DMS114 treated with DMSO at 0.1 percent for 48 hours (cell line): Measurements from ENCODE around the gene SAMD13.

Experiments used
- DNase-seq: peaks from one replicate; lab custom pipeline; 2025; ENCODE audit not compliant: unreplicated experiment; lab: John Stamatoyannopoulos, UW

The SAMD13 gene

GRCh38 chr1:84370266-84370665 is 68.8 kb downstream of the SAMD13 start:
- DNase-seq, result no peak

DNA sequence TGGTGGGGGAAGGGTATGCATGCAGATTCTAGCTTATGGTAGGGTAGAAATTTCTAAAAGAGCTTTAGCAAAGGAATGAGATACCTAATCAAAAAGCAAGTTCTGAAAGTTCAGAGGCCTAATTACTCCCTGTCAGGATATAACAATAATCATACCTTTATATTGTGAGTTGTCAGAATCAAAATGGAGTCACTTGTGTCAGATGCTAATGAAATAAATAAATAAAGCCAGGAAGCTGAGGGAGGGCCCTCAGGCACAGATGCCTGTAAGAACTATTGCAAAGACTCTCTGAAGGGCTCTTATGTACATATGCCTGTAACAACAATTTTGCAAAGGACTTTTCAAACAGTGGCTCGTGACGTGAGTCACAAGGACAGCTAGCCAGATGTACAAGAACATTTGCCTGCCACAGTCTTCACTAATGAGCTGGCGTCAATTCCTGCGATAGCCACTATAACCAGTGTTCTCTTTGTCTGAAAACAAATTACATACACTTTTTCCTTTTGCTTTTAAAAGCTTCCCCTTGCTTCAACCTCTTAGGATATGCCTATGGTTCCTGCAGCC is 69.4 kb downstream of the SAMD13 start:
- DNase-seq, result no peak

DNA sequence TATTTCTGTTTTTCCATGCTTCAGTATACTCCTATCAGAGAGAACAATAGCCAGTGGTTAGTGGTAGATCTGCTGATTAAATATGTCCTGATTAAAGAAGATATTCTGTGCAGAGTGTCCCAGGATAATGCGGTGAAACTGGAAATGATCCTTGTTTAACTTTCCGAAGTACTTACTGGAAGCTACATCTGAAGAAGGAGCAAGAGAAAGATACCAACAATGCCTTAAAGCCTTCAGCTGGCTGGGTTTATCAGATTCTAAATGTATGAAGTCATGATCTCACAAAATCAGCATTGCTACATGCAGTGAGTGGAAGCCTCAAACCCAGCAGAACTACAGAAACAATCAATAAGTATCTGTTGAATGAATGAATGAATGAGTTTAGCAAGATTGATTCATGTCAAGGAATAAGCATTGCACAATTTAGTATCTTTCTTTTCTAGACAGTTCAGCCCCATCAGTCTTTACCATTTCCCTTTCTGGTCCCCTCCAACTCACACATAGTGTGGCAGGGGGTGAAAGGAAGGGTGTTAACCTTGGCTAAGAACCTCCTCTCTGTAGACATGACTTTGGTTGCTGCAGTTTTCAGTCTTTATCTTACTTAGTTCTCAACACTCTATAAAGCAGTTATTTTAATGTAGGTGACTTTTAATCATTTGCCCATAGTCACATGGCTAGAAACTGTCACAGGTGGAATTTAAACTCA is 72.1 kb downstream of the SAMD13 start:
- no peak for DNase-seq

GRCh38 chr1:84374991-84375696 is 73.6 kb downstream of the SAMD13 start:
- DNase-seq, result no peak

DNA sequence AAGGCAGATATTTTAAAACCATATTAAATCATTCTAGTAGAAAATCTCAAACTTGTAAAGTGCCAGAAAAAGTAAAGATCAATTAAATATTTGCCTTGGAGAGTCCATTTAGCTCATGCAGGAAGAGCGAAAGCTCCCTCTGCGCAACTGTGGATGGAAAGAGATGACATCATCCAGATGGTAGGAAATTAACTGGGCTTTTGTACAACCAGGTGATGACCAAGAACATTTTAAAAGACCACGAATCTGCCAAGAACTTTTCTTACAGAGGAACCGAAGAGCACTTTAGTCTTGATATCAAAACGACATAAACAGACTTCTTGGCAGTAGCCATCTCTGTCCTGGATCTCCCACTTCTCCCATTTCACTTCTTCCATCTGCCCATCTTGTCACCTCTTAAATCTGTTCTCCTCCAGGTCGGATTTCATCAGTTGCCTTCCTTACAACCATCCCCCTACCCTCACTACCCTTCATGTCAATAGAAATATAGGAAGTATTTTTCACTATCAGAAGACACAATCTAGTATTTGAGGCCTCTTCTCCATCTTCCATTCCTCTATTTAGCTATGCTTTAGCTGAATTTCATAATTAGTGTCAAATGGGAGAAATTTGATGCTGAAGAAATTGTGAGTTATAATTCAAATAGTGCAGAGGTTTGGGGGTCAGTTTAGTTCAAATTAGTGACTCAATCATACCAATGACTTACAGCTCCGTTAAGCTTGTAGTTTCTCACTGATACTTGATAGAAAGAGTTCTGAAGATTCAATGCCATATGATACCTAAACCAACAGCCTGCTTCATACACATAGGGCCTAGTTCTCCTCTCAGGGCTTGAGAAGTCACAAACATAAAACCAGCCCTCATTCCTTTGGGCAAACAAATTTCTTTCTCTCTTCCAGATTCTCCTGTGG is 74.7 kb downstream of the SAMD13 start:
- no peak for DNase-seq

GRCh38 chr1:84377480-84378095 is 76.1 kb downstream of the SAMD13 start:
- DNase-seq, result no peak

GRCh38 chr1:84379138-84379916 is 77.8 kb downstream of the SAMD13 start:
- no peak for DNase-seq

DNA sequence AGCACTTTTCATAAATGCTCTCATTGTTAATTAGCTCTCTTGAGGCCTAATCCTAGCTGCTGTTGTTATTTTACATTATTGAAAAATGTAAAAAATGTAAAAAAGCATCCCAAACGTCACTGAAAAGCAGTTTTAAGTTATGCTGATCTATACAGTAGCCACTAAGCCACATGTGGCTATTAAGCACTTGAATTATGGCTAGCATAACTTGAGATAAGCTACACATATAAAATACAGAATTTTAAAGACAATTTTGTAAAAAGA is 78.3 kb downstream of the SAMD13 start:
- no peak for DNase-seq

- no peak for DNase-seq
Observed at GRCh38 chr1:84382127-84382526, 80.6 kb downstream of the SAMD13 start.

DNA sequence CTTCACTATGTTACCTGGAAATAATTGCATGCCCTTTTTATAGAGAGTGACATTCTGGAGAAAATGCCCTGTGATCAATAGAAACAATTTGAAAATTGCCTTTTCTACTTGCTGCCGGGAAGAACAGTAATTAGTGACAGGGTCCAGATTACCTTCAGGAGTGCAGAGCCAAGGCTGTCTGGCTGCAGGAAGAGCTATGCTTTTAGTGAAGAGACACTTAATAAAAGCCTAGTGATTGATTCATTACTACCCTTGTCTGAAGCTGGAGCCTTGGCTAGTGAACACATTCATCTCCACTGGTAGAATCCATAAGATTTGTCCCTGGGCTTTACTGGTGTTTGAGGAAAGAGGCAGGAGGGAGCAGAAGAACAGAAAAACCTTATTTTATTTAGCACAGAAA is 83.8 kb downstream of the SAMD13 start:
- DNase-seq, result no peak

DNA sequence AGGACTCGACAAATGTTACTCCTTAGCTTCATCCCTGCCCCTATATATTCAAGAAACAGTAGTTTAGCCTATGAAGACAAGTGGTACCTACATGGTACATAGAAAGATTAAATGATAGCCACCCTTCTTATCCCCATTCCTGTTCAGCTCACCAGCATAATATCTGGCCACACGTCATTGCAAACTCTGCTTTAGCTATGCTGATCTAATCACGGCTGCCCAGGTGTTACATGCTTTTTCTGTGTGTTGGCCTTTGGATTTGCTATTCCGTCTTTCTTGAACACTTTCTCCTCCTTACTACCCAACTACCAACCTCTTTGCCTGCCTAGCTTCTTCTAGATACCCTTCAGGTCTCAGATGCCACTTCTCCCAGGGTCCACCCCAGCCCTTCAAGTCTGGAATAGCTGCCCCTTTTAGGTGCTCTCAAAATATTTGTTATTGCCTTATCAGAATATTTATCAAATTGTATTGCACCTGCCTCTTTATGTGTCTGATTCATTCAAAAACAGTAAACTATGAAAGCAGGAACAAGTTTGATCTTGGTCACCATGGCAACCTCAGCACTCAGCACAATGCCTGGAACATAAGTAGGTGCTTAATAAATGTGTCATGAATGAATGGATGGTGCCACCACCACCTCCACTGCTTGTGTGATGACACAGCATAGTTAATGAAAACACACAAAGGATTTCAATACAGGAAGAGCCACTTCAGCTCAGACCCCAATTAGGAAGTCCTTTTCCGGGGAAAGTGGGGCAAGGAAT is 85.4 kb downstream of the SAMD13 start:
- DNase-seq, result no peak

DNA sequence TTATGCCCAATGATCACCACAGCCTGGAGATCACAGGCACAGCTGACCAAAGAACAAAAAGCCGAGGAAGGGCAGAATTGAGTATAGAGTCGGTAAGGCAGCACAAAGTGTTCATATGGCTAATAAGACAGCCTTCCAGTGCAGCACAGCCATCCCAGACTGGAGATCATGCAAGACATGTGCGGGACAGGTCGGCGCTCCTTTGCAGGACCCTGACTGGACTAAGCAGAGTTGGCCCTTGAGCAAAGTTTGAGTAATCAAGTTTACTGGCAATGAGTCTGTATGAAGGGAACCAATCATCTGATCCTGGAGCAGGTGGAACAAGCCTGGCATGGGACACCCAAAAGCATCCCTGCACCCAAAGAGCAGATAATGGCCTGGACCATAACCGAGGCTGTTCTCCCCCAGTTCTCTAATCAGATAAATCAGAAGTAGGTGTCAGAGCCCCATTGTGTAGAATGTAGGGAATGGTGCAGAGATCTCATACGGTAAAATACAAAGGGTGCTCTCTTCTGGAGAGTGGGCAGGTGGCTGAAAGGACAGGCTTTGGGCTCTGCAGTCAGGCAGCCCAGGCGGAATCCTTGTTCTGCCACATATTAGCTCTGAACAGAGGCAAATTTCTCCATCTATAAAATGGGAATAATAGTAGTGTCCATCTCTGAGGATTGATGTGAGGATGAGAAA is 86.1 kb downstream of the SAMD13 start:
- DNase-seq, result no peak

DNA sequence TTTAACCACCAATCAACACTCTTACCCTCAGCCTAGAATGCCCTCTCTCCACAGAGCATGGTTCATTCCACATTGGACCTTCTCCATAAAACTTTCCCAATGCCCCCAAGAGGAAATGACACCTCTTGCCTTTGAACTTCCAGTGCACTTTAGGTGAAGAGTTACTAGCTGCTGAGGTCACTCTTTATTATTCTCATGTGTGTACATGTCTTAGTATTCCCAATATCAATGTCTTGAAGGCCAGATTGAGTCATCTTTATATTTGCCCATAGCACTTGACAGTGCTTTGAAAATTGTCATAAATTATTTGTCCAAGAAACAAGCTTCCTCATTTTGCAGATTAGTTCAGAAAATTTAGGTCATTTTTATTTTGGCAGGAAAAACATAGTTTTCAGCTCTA is 88.7 kb downstream of the SAMD13 start:
- DNase-seq, result no peak

GRCh38 chr1:84398175-84399155 is 97.0 kb downstream of the SAMD13 start, which contains the start of gene DNASE2B:
TSS of gene DNASE2B (plus strand) at chr1:84398484. CDS start at chr1:84398565, 81 bp downstream.
- no peak for DNase-seq
